ENCODE data around the gene MMP1. TPM values are rescaled to one million over a fixed set of nuclear protein-coding genes. Genes with fewer than 3 reads are reported as not detected.

MMP1 gene
- total RNA-seq, 1 experiment from 2014 or later, result not detected

GRCh38 chr11:102842930-102843329, 45.0 kb upstream of the MMP1 start (continued):
- TF ChIP-seq ZBTB33 (IDR thresholded peaks at IDR 0.05; ENCODE audit: extremely low read depth, insufficient replicate concordance, low read length), result no peak
- TF ChIP-seq JUND (IDR thresholded peaks at IDR 0.05), result no peak
- no peak for TF ChIP-seq SIN3A (IDR thresholded peaks at IDR 0.05; ENCODE audit: low read depth)
- TF ChIP-seq SP1 (IDR thresholded peaks at IDR 0.05; ENCODE audit: low read depth), result no peak
- no peak for TF ChIP-seq ELF1 (IDR thresholded peaks at IDR 0.05; ENCODE audit: borderline replicate concordance, low read depth)
- no peak for TF ChIP-seq EZH2phosphoT487 (IDR thresholded peaks at IDR 0.05; ENCODE audit: borderline replicate concordance)
- TF ChIP-seq FOSL1 (IDR thresholded peaks at IDR 0.05; ENCODE audit: low read depth), result no peak
- TF ChIP-seq POLR2A (IDR thresholded peaks at IDR 0.05; ENCODE audit: borderline replicate concordance, extremely low read depth, insufficient read depth, insufficient read length), result no peak

GRCh38 chr11:102840018-102840417, 42.1 kb upstream of the MMP1 start:
- POLR2A ChIA-PET, result no interaction called here

More at GRCh38 chr11:102840018-102840417, 42.1 kb upstream of the MMP1 start:
- Histone ChIP-seq H3K9me3 (ENCODE audit: control insufficient read depth in 1 of 2, insufficient read depth in 1 of 2, low read depth in 1 of 2, low read length in 2 of 2) (no peaks in the 10 kb centered on the region), H3K9ac (ENCODE audit: low read length) (no peak overlapping the region), H2AFZ (ENCODE audit: low read depth, low read length, poor library complexity, severe bottlenecking) (no peak overlapping the region), H3K4me2 (ENCODE audit: low read length) (no peak overlapping the region), H3K79me2 (ENCODE audit: insufficient read depth, low read length) (no peaks in the 10 kb centered on the region), H3K4me3 (replicated peaks in 1 of 2; ENCODE audit: low read depth in 1 of 2, low read length in 2 of 2) (no peak overlapping the region), H3K4me1 (ENCODE audit: control insufficient read depth in 1 of 2, insufficient read depth in 2 of 2, low read length in 2 of 2) (no peaks in the 10 kb centered on the region), H3K36me3 (ENCODE audit: control insufficient read depth in 1 of 2, insufficient read depth in 2 of 2, low read length in 2 of 2) (no peaks in the 10 kb centered on the region), H4K20me1 (ENCODE audit: insufficient read depth) (no peaks in the 10 kb centered on the region), H3K9me2 (ENCODE audit: insufficient read depth) (no peaks in the 10 kb centered on the region), H3K27me3 (ENCODE audit: insufficient read depth, low read length) (no peaks in the 10 kb centered on the region), H3K27ac (ENCODE audit: low read depth, low read length) (no peak overlapping the region)
- RAD21 ChIA-PET (ENCODE audit: low non-redundant PET in 1 of 2, low total read pairs in 2 of 2, uncharacterized antibody in 2 of 2, unreplicated experiment in 2 of 2), result no interaction called here
- DNase-seq (ENCODE audit: low read depth, low spot score) (no peak), ATAC-seq (no peak)
- CTCF ChIA-PET, result no interaction called here
- intact Hi-C loops (cut with micrococcal nuclease), result no loop called here
- TF ChIP-seq ZBTB33 (IDR thresholded peaks at IDR 0.05; ENCODE audit: extremely low read depth, insufficient replicate concordance, low read length), result no peak
- no peak for TF ChIP-seq MAX (IDR thresholded peaks at IDR 0.05)
- no peak for TF ChIP-seq JUND (IDR thresholded peaks at IDR 0.05)
- TF ChIP-seq FOSL1 (IDR thresholded peaks at IDR 0.05; ENCODE audit: low read depth), result no peak
- TF ChIP-seq RAD21 (IDR thresholded peaks at IDR 0.05; ENCODE audit: low read depth), result no peak
- no peak for TF ChIP-seq POLR2A (IDR thresholded peaks at IDR 0.05; ENCODE audit: borderline replicate concordance, extremely low read depth, insufficient read depth, insufficient read length)
- no peak for TF ChIP-seq EZH2 (IDR thresholded peaks at IDR 0.05)
- TF ChIP-seq SIN3A (IDR thresholded peaks at IDR 0.05; ENCODE audit: low read depth), result no peak
- no TSS peak for BruUV-seq (replicated peaks)
